BJ (cell line): ENCODE measurements around the gene ARHGAP12. TPM values are rescaled to one million over a fixed set of nuclear protein-coding genes. Genes with fewer than 3 reads are reported as not detected.

Experiments
- CTCF ChIA-PET: fragments of 350-600 bp; formaldehyde crosslinking; extraction: SDS; loops from one replicate; lab custom pipeline; 2021; ENCODE audit warnings: antibody characterized with exemption, inconsistent platforms; lab: Yijun Ruan, JAX
- POLR2A ChIA-PET: fragments of 300-600 bp; sonication (Branson Sonifier 250); formaldehyde crosslinking; extraction: SDS; loops from one replicate; lab custom pipeline; 2021; ENCODE audit warnings: antibody characterized with exemption; lab: Charles Lee
- DNase-seq: peaks from one replicate; pipeline ENCODE4 v3.0.0-alpha.2; 2011; ENCODE audit warnings: low read depth
- H3K27me3 ChIP-seq: 2 replicates; pipeline ENCODE4 v1.6.0; 2011; ENCODE audit warnings: low read length; ENCODE audit not compliant: control insufficient read depth, insufficient read depth
- H3K36me3 ChIP-seq: 2 replicates; pipeline ENCODE4 v1.5.1; 2011; ENCODE audit warnings: low read length; ENCODE audit not compliant: control insufficient read depth, insufficient read depth
- H3K4me3 ChIP-seq: 2 replicates; pipeline ENCODE4 v1.5.1; 2011; ENCODE audit warnings: low read depth, mild to moderate bottlenecking, control low read depth, low read length
- polyA plus RNA-seq: library from polyadenylated mRNA; depleted of rRNA; stranded (reverse); fragments of >200 nt; gene quantifications from 2 replicates; pipeline ENCODE4 v1.2.3, GENCODE V29; 2011
- TF ChIP-seq, protein P1 (sequence below): IDR thresholded peaks from 2 replicates; pipeline ENCODE4 v1.5.1; 2011; ENCODE audit warnings: low read depth, mild to moderate bottlenecking, control low read depth, inconsistent platforms, low read length, moderate library complexity; ENCODE audit not compliant: insufficient read depth

ARHGAP12 gene
- polyA plus RNA-seq, 1 experiment, result 7.5 TPM

DNA sequence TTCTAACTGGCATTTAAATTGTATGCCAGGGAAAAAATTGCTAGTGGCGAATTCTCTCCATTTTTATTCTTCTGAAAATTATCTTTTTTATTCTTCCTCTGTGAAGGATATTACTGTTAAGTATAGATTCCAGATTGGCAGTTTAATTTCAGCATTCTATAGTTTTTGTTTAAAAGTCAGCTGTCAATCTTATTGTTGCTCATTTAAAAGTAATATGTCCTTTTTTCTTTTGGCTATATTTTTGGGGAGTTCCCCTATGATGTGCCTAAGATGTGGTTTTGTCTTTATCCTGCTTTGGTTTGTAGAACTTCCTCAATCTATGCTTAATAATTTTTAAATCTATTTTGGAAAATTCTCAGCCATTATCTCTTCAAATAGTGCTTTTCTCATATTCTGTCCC, 135.9 kb downstream of the ARHGAP12 start:
- CTCF ChIA-PET, result no interaction called here
- Histone ChIP-seq H3K4me3 (no peak overlapping the region), H3K27me3 (no peaks in the 10 kb centered on the region), H3K36me3 (no peaks in the 10 kb centered on the region)
- TF ChIP-seq, protein P1, sequence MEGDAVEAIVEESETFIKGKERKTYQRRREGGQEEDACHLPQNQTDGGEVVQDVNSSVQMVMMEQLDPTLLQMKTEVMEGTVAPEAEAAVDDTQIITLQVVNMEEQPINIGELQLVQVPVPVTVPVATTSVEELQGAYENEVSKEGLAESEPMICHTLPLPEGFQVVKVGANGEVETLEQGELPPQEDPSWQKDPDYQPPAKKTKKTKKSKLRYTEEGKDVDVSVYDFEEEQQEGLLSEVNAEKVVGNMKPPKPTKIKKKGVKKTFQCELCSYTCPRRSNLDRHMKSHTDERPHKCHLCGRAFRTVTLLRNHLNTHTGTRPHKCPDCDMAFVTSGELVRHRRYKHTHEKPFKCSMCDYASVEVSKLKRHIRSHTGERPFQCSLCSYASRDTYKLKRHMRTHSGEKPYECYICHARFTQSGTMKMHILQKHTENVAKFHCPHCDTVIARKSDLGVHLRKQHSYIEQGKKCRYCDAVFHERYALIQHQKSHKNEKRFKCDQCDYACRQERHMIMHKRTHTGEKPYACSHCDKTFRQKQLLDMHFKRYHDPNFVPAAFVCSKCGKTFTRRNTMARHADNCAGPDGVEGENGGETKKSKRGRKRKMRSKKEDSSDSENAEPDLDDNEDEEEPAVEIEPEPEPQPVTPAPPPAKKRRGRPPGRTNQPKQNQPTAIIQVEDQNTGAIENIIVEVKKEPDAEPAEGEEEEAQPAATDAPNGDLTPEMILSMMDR, result no peak
- no peak for DNase-seq
- POLR2A ChIA-PET, result no interaction called here

DNA sequence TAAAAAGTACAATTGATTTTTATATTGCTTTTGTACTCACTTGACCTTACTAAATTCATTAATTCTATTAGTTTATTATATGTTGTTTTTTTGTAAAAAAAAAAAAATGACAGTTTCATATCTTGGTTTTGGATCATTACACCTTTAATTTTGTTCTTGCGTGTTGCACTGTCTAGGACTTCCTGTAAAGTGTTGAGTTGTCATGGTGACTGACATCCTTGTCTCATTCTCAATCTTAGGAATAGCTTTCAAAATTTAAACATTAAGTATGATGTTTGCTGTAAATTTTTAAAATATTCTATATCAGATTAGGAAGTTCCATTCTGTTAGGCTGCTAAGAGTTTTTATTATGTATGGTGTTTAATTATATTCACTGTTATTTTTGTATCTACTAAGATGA, 139.1 kb downstream of the ARHGAP12 start:
- H3K36me3 ChIP-seq, result no peaks in the 10 kb centered on the region
- no peaks in the 10 kb centered on the region for H3K27me3 ChIP-seq
- ChIA-PET CTCF (no interaction called here), POLR2A (no interaction called here)
- TF ChIP-seq, protein P1, result no peak
- H3K4me3 ChIP-seq, result no peak overlapping the region
- no peak for DNase-seq

DNA sequence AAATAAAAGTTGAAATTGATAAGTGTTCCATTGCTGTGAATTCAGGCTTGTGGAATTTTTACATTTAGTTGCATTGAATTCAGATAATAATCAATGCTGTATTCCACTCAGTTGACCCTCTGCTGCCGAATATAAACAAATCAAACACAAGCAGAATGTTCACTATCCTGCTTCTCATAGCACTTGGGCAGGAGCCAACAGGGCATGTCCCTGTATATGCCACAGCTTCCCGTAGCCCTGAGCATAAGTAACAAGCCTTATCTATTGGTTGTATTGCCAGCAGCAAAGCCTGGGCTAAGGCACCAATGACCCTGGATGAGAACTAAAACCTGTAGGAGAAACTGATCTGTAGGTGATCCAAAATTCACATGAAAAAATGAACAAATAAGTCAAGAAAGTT, 145.9 kb downstream of the ARHGAP12 start:
- ChIA-PET CTCF (no interaction called here), POLR2A (no interaction called here)

DNA sequence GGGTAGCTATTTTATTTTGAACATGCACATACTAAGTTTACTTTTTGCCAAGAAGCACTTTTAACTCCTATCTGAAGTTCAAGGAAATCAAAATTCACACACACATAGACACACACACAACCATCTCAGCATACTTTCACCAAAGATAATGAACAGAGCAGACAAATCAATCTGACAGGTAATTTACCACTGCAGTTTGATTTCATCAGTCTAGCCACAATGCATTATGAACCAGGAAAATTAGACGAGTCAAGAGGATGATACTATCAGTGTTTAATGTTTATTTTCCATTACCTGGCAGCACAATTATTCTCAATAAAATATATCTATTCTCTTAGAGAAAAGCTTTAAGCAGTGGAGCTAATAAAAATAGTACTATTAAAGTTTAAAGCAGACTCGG, 147.9 kb downstream of the ARHGAP12 start:
- H3K27me3 ChIP-seq, result no peaks in the 10 kb centered on the region
- CTCF ChIA-PET, result interaction anchor here (0.7 kb wide), 1 partner anchor 1059 kb away, joined by 3 read pairs; no protein-coding TSS in a partner anchor
- TF ChIP-seq, protein P1, result no peak
- POLR2A ChIA-PET, result no interaction called here
- H3K4me3 ChIP-seq, result no peak overlapping the region
- no peaks in the 10 kb centered on the region for H3K36me3 ChIP-seq
- DNase-seq, result no peak

More for the DNA sequence above, 145.9 kb downstream of the ARHGAP12 start:
- Histone ChIP-seq H3K4me3 (no peak overlapping the region), H3K27me3 (no peaks in the 10 kb centered on the region), H3K36me3 (no peaks in the 10 kb centered on the region)
- TF ChIP-seq, protein P1, result no peak
- no peak for DNase-seq

DNA sequence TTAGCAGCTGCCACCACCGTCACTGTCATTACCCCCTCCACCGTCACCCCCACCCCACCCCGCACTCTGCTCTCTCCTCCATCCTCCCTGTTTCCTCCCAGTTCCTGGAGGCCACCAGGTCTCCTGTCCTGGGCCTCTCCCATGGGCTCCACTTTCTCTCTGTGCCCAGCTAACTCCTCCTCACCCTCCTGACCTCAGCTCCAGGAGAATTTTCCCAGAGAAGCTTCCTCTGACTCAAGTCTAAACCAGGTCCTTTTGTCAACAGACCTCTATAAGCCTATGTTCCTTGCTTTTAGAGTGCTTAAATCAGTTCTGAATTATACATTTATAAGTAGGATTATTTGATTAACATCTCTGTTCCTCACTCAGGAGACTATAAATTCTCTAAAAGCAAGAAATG, 150.0 kb downstream of the ARHGAP12 start:
- ChIA-PET CTCF (interaction anchor here (0.7 kb wide), 1 partner anchor 12 kb away, joined by 4 read pairs; no protein-coding TSS in a partner anchor), POLR2A (interaction anchor here (0.5 to 0.6 kb wide), 3 partner anchors 9 to 19 kb away, joined by 3 to 4 read pairs (median 4); no protein-coding TSS in a partner anchor)
- no peak for DNase-seq
- Histone ChIP-seq H3K36me3 (no peaks in the 10 kb centered on the region), H3K27me3 (no peaks in the 10 kb centered on the region), H3K4me3 (no peak overlapping the region)
- TF ChIP-seq, protein P1, result no peak
